Ectodermal cell (in vitro differentiated cells): ENCODE measurements around the gene PIK3R1.

Experiments used
- H3K27ac ChIP-seq: 2 replicates; pipeline ENCODE4 v1.7.0; 2013; ENCODE audit warnings: mild to moderate bottlenecking, low read depth, low read length; ENCODE audit not compliant: insufficient read depth, poor library complexity, severe bottlenecking
- H3K27me3 ChIP-seq: 2 replicates; pipeline ENCODE4 v1.7.0; 2013; ENCODE audit warnings: mild to moderate bottlenecking, low read length; ENCODE audit not compliant: insufficient read depth, control insufficient read depth, poor library complexity, severe bottlenecking
- H3K36me3 ChIP-seq: one replicate; pipeline ENCODE4 v1.7.0; 2013; ENCODE audit warnings: low read length; ENCODE audit not compliant: control insufficient read depth, insufficient read depth
- H3K4me1 ChIP-seq: one replicate; pipeline ENCODE4 v1.7.0; 2013; ENCODE audit warnings: low read length; ENCODE audit not compliant: control insufficient read depth, insufficient read depth
- H3K4me3 ChIP-seq: 2 replicates; pipeline ENCODE4 v1.7.0; 2013; ENCODE audit warnings: low read depth, low read length, control low read depth; ENCODE audit not compliant: insufficient read depth
- H3K9me3 ChIP-seq: 2 replicates; pipeline ENCODE4 v1.7.0; 2013; ENCODE audit warnings: mild to moderate bottlenecking, low read length, moderate library complexity; ENCODE audit not compliant: control insufficient read depth
- WGBS, 2 experiments: methylation state at CpG; one replicate each; pipeline ENCODE4 v1.1.7; 2013; ENCODE audit warnings: missing lambda C conversion rate in 2 of 2; 5-methylcytosine and 5-hydroxymethylcytosine counted together

Gene PIK3R1

GRCh38 chr5:68290260-68290674 lies 74.7 kb downstream of the PIK3R1 start:
- Histone ChIP-seq H3K27ac (no peak overlapping the region), H3K4me3 (no peak overlapping the region), H3K9me3 (no peaks in the 10 kb centered on the region), H3K36me3 (peaks cover 4% of the 10 kb centered on the region), H3K4me1 (peaks cover 5% of the 10 kb centered on the region), H3K27me3 (no peaks in the 10 kb centered on the region)
- WGBS, 2 experiments, result 86 to 92% methylated on average over 4 of the region's 4 CpGs

- Histone ChIP-seq H3K27ac (no peak overlapping the region), H3K27me3 (no peaks in the 10 kb centered on the region), H3K4me1 (peaks cover 5% of the 10 kb centered on the region), H3K4me3 (no peak overlapping the region), H3K36me3 (peaks cover 9% of the 10 kb centered on the region), H3K9me3 (no peaks in the 10 kb centered on the region)
- 95 to 97% methylated on average over 3 of the region's 3 CpGs for WGBS, 2 experiments
Measured at GRCh38 chr5:68290847-68291246, 75.3 kb downstream of the PIK3R1 start.

DNA sequence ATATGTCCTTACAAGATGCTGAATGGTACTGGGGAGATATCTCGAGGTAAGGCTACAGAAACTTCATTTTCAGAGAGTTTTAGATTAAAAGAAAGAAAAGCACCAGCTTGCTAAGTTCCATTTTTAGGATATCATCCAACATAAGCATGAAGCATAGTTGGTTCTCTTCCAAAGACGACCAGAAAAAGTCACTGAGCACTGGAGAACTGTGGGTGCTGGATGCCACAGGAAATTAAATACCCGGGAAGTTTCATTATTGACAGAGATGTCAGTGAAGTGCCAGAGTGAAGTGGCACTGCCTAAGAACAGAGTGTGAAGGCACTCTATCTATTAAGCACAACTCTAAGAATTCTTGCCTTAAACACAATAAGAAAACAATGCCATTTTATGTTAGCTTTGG lies 76.8 kb downstream of the PIK3R1 start:
- WGBS, 2 experiments, result 82 to 84% methylated on average over 2 to 3 of the region's 3 CpGs
- H3K36me3 ChIP-seq, result peaks cover 16% of the 10 kb centered on the region
- H3K4me1 ChIP-seq, result peaks cover 5% of the 10 kb centered on the region
- no peak overlapping the region for H3K4me3 ChIP-seq
- no peaks in the 10 kb centered on the region for H3K9me3 ChIP-seq
- H3K27ac ChIP-seq, result no peak overlapping the region
- no peaks in the 10 kb centered on the region for H3K27me3 ChIP-seq

GRCh38 chr5:68295772-68296171 lies 80.2 kb downstream of the PIK3R1 start:
- no peaks in the 10 kb centered on the region for H3K9me3 ChIP-seq
- WGBS, 2 experiments, result 93% methylated on average over 3 of the region's 3 CpGs
- peaks cover 19% of the 10 kb centered on the region for H3K36me3 ChIP-seq
- H3K4me3 ChIP-seq, result no peak overlapping the region
- H3K27me3 ChIP-seq, result no peaks in the 10 kb centered on the region
- H3K27ac ChIP-seq, result no peak overlapping the region
- no peaks in the 10 kb centered on the region for H3K4me1 ChIP-seq

GRCh38 chr5:68296895-68297294 lies 81.3 kb downstream of the PIK3R1 start:
- H3K9me3 ChIP-seq, result no peaks in the 10 kb centered on the region
- H3K36me3 ChIP-seq, result peaks cover 19% of the 10 kb centered on the region
- H3K4me3 ChIP-seq, result no peak overlapping the region
- no peak overlapping the region for H3K27ac ChIP-seq
- H3K4me1 ChIP-seq, result no peaks in the 10 kb centered on the region
- 83 to 95% methylated on average over 1 of the region's 1 CpG for WGBS, 2 experiments
- H3K27me3 ChIP-seq, result no peaks in the 10 kb centered on the region

GRCh38 chr5:68297656-68298055 lies 82.1 kb downstream of the PIK3R1 start:
- peaks cover 19% of the 10 kb centered on the region for H3K36me3 ChIP-seq
- H3K4me1 ChIP-seq, result no peaks in the 10 kb centered on the region
- no peaks in the 10 kb centered on the region for H3K27me3 ChIP-seq
- 69 to 79% methylated on average over 4 of the region's 4 CpGs for WGBS, 2 experiments
- H3K9me3 ChIP-seq, result no peaks in the 10 kb centered on the region
- no peak overlapping the region for H3K27ac ChIP-seq
- H3K4me3 ChIP-seq, result no peak overlapping the region

- WGBS, 2 experiments, result 91 to 98% methylated on average over 1 of the region's 2 CpGs
- no peaks in the 10 kb centered on the region for H3K9me3 ChIP-seq
Measured at GRCh38 chr5:68298479-68298878, 82.9 kb downstream of the PIK3R1 start.

GRCh38 chr5:68299105-68299504 lies 83.5 kb downstream of the PIK3R1 start:
- Histone ChIP-seq H3K9me3 (no peaks in the 10 kb centered on the region), H3K36me3 (peaks cover 19% of the 10 kb centered on the region), H3K27ac (no peak overlapping the region), H3K27me3 (no peaks in the 10 kb centered on the region), H3K4me3 (no peak overlapping the region), H3K4me1 (no peaks in the 10 kb centered on the region)
- WGBS, 2 experiments, result 81 to 93% methylated on average over 3 to 4 of the region's 4 CpGs

More at GRCh38 chr5:68298479-68298878, 82.9 kb downstream of the PIK3R1 start:
- Histone ChIP-seq H3K27me3 (no peaks in the 10 kb centered on the region), H3K36me3 (peaks cover 19% of the 10 kb centered on the region), H3K4me1 (no peaks in the 10 kb centered on the region), H3K4me3 (no peak overlapping the region), H3K27ac (no peak overlapping the region)

DNA sequence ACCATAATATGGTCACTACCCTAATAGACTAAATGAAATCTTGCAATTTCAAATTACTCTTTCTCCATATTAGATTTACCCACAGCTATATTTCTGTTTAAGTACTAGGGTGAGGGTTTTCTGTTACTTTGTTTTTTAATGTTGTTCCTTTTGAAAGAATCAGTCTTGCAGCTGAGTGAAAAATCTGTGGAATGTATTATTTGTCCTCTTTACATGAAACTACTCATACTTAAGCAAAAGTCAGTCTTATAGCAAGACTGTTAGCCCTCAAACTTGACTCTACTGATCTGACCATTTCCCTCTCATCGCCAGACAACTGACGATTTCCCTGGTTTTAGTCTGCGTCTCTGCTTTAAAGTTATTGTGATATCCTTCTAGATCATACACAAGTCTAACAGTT lies 84.0 kb downstream of the PIK3R1 start:
- 94 to 96% methylated on average over 3 of the region's 3 CpGs for WGBS, 2 experiments
- H3K27ac ChIP-seq, result no peak overlapping the region
- no peak overlapping the region for H3K4me3 ChIP-seq
- no peaks in the 10 kb centered on the region for H3K9me3 ChIP-seq
- no peaks in the 10 kb centered on the region for H3K27me3 ChIP-seq
- peaks cover 19% of the 10 kb centered on the region for H3K36me3 ChIP-seq
- H3K4me1 ChIP-seq, result no peaks in the 10 kb centered on the region

GRCh38 chr5:68303038-68303738 lies 87.6 kb downstream of the PIK3R1 start:
- H3K27ac ChIP-seq, result no peak overlapping the region
- H3K27me3 ChIP-seq, result no peaks in the 10 kb centered on the region
- no peaks in the 10 kb centered on the region for H3K4me1 ChIP-seq
- H3K9me3 ChIP-seq, result no peaks in the 10 kb centered on the region
- H3K4me3 ChIP-seq, result no peak overlapping the region
- WGBS, 2 experiments, result 89 to 94% methylated on average over 2 to 3 of the region's 3 CpGs
- H3K36me3 ChIP-seq, result no peaks in the 10 kb centered on the region
